Stimulated activated CD8-positive, alpha-beta memory T cell treated with anti-CD3 and anti-CD28 coated beads, Interleukin-2, amount 100 ng/mL, for 1 hour (primary cell): ENCODE data around the gene REM1.

Source experiments
- DNase-seq, 2 donors: peaks; one replicate each; pipeline ENCODE4 v3.0.0-alpha.2; 2020; ENCODE audit warnings: low read depth in 2 of 2

Gene REM1

GRCh38 chr20:31523361-31524283 is 48.5 kb downstream of the REM1 start:
- no peak for DNase-seq

- no peak for DNase-seq
Observed at GRCh38 chr20:31527266-31527665, 52.2 kb downstream of the REM1 start.
